Measurements from ENCODE around the gene MCRIP2.

The MCRIP2 gene

GRCh38 chr16:617855-618254 is 23.8 kb upstream of the MCRIP2 start:
- no peak for DNase-seq

- no peak for DNase-seq
Measured at GRCh38 chr16:619476-620100, 22.0 kb upstream of the MCRIP2 start.

GRCh38 chr16:620700-621525 is 20.7 kb upstream of the MCRIP2 start:
- DNase-seq = no peak

- DNase-seq = no peak
Measured at GRCh38 chr16:621526-622105, 20.0 kb upstream of the MCRIP2 start.

GRCh38 chr16:622920-623280 is 18.7 kb upstream of the MCRIP2 start:
- DNase-seq = no peak

GRCh38 chr16:624526-625070 is 17.0 kb upstream of the MCRIP2 start:
- no peak for DNase-seq

- no peak for DNase-seq
Measured at GRCh38 chr16:625117-625976, 16.3 kb upstream of the MCRIP2 start.

GRCh38 chr16:625977-626765 is 15.5 kb upstream of the MCRIP2 start:
- no peak for DNase-seq

GRCh38 chr16:626787-627453 is 14.7 kb upstream of the MCRIP2 start:
- no peak for DNase-seq

- no peak for DNase-seq
Measured at GRCh38 chr16:627454-628239, 14.0 kb upstream of the MCRIP2 start.

- peak; percentile 39 for DNase-seq
Measured at GRCh38 chr16:628321-629061, 13.1 kb upstream of the MCRIP2 start.

- DNase-seq = no peak
Measured at GRCh38 chr16:629185-629832, 12.3 kb upstream of the MCRIP2 start.

- no peak for DNase-seq
Measured at GRCh38 chr16:629833-630248, 11.8 kb upstream of the MCRIP2 start.

- no peak for DNase-seq
Measured at GRCh38 chr16:630249-630814, 11.3 kb upstream of the MCRIP2 start.

GRCh38 chr16:630815-631405 is 10.7 kb upstream of the MCRIP2 start, which contains the start of gene WFIKKN1:
TSS of gene WFIKKN1 (plus strand) at chr16:630985. CDS start at chr16:631254, 269 bp downstream.
- no peak for DNase-seq

GRCh38 chr16:631808-632358 is 9.7 kb upstream of the MCRIP2 start:
- DNase-seq = no peak

- no peak for DNase-seq
Measured at GRCh38 chr16:632486-633335, 8.9 kb upstream of the MCRIP2 start.
